ENCODE data around the gene SMTNL1. TPM values are rescaled to one million over a fixed set of nuclear protein-coding genes. Genes with fewer than 3 reads are reported as not detected.

The SMTNL1 gene
- polyA plus RNA-seq, 1 of the 3 experiments (the other 2 are of a cell fraction): not detected

DNA sequence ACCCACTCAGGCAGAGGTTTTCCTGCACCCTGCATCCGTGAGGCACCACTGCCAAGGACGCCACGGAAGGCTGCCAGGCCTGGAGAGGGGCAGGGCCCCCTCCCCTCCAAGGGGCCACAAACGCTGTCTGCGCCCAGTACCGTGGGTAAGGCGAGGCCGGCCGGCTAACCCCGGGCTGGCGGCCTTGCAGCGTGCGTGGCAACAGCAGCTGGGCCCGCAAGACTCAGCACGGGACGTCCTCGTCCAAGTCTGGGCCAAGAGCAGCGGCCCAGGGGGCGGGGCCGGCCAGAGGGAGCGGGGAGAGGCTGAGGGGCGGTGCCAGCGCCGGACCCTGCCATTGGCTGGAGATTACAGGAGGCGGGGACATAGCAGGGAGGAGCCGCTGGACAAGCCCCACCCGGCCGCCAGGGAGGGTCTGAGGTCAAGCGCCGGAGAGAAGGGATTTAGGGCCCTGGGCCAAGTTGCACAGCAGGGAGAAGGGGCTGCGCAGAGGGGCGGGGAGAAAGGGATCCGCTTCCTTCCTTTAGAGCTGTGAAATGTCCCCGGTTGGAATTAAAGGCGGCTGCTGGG, 37.9 kb upstream of the SMTNL1 start:
- Histone ChIP-seq H3K4me2 (peak overlapping the region; percentile 79), H3K4me3 (ENCODE audit: low read depth in 2 of 2, low read length in 1 of 2) (peak overlapping the region; percentile 30 to 36; a peak in 3 of 4 replicates), H3K4me1 (ENCODE audit: control insufficient read depth in 1 of 2, insufficient read depth in 2 of 2, low read depth in 1 of 2, low read length in 1 of 2) (peaks cover 11 to 12% of the 10 kb centered on the region in 2 experiments; a peak in 2 of 4 replicates), H2AFZ (ENCODE audit: low read depth) (peak overlapping the region; percentile 96), H3K9ac (no peak overlapping the region), H3K27ac (ENCODE audit: low read depth in 2 of 2, low read length in 1 of 2) (peak overlapping the region in 1 of 2 experiments; percentile 51; a peak in 1 of 4 replicates), H3K9me3 (no peaks in the 10 kb centered on the region), H3F3A (replicated peaks; ENCODE audit: insufficient read depth) (no peaks in the 10 kb centered on the region), H3K9me2 (no peaks in the 10 kb centered on the region), H4K20me1 (ENCODE audit: insufficient read depth) (no peaks in the 10 kb centered on the region), H3K27me3 (ENCODE audit: insufficient read depth) (no peaks in the 10 kb centered on the region), H3K79me2 (ENCODE audit: insufficient read depth) (no peaks in the 10 kb centered on the region), H3K36me3 (replicated peaks in 1 of 2; ENCODE audit: control insufficient read depth in 1 of 2, insufficient read depth in 2 of 2, low read length in 1 of 2) (no peaks in the 10 kb centered on the region)
- 4% methylated on average over 25 of the region's 35 CpGs for WGBS (ENCODE audit: low lambda C conversion rate)
- no peak for TF ChIP-seq RCOR1 (IDR thresholded peaks at IDR 0.05; ENCODE audit: low read length)
- peak; percentile 31; the same call in 1 of the 2 replicates for TF ChIP-seq TAF1 (IDR thresholded peaks at IDR 0.05; ENCODE audit: borderline replicate concordance, low read depth, low read length)
- TF ChIP-seq GABPA (IDR thresholded peaks at IDR 0.05; ENCODE audit: low read depth): no peak
- TF ChIP-seq JUND (IDR thresholded peaks at IDR 0.05): no peak
- 0 out of 2 replicates have a peak, but pooled peaks have one; percentile 24 for TF ChIP-seq NFIC (IDR thresholded peaks at IDR 0.05; ENCODE audit: borderline replicate concordance)
- TF ChIP-seq RXRA (IDR thresholded peaks at IDR 0.05; ENCODE audit: borderline replicate concordance, low read depth): no peak
- TF ChIP-seq TEAD4 (IDR thresholded peaks at IDR 0.05; ENCODE audit: borderline replicate concordance, insufficient read depth): no peak
- no peak for TF ChIP-seq RAD21 (IDR thresholded peaks at IDR 0.05; ENCODE audit: low read length)
- no peak for TF ChIP-seq MEF2A (IDR thresholded peaks at IDR 0.05; ENCODE audit: borderline replicate concordance, low read depth)
- ChIA-PET POLR2A (interaction anchor here (1.1 kb wide), 1 partner anchor 15 kb away, joined by 5 read pairs; the partner anchor contains the start of gene SLC43A1), CTCF (interaction anchor here (0.8 to 27.2 kb wide), 10 partner anchors 10 to 145 kb away, joined by 3 to 517 read pairs (median 4); partner anchors contain the start of genes RTN4RL2 and TIMM10)
- peak; percentile 100 for DNase-seq

DNA sequence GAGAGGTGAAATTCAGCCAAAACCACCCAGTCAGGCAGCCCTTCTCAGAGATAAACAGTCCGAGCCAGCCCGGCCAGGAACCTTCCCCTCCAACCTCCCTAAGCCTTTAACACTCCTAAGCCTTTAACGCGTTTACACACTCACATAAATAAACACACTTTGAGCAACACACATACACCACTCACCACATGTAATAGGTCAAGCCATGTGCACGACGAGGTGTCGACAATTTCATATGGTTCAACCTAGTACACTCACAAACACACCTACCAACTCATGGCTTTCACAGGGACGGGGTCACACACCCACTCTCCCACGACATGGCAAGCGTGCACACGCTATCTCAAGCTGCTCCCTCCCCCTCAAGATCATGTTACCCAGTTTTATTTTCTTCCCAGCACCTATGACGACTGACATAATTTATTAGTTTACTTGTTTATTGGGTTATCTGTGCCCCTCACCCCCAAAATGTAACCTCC, 37.4 kb upstream of the SMTNL1 start:
- no peaks in the 10 kb centered on the region for H3K9me3 ChIP-seq
- peak overlapping the region; percentile 79 for H3K4me2 ChIP-seq
- H4K20me1 ChIP-seq (ENCODE audit: insufficient read depth): no peaks in the 10 kb centered on the region
- no peaks in the 10 kb centered on the region for H3K79me2 ChIP-seq (ENCODE audit: insufficient read depth)
- H3K4me3 ChIP-seq (ENCODE audit: low read depth in 2 of 2, low read length in 1 of 2): peak overlapping the region; percentile 30 to 36; a peak in 3 of 4 replicates
- H3K27ac ChIP-seq (ENCODE audit: low read depth in 2 of 2, low read length in 1 of 2): peak overlapping the region in 1 of 2 experiments; percentile 8; a peak in 1 of 4 replicates
- CTCF ChIA-PET: interaction anchor here (1.0 to 27.2 kb wide), 9 partner anchors 11 to 144 kb away, joined by 3 to 517 read pairs (median 4); partner anchors contain the start of genes RTN4RL2 and TIMM10
- WGBS (ENCODE audit: low lambda C conversion rate): 66% methylated on average over 12 of the region's 12 CpGs
- POLR2A ChIA-PET: no interaction called here
- DNase-seq: no peak
- no peak overlapping the region for H3K9ac ChIP-seq
- TF ChIP-seq, protein P1, sequence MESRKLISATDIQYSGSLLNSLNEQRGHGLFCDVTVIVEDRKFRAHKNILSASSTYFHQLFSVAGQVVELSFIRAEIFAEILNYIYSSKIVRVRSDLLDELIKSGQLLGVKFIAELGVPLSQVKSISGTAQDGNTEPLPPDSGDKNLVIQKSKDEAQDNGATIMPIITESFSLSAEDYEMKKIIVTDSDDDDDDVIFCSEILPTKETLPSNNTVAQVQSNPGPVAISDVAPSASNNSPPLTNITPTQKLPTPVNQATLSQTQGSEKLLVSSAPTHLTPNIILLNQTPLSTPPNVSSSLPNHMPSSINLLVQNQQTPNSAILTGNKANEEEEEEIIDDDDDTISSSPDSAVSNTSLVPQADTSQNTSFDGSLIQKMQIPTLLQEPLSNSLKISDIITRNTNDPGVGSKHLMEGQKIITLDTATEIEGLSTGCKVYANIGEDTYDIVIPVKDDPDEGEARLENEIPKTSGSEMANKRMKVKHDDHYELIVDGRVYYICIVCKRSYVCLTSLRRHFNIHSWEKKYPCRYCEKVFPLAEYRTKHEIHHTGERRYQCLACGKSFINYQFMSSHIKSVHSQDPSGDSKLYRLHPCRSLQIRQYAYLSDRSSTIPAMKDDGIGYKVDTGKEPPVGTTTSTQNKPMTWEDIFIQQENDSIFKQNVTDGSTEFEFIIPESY (IDR thresholded peaks at IDR 0.05; ENCODE audit: borderline replicate concordance, low read depth): no peak
- TF ChIP-seq ELF1 (IDR thresholded peaks at IDR 0.05) (no peak), TEAD4 (IDR thresholded peaks at IDR 0.05; ENCODE audit: borderline replicate concordance, insufficient read depth) (no peak), MEF2A (IDR thresholded peaks at IDR 0.05; ENCODE audit: borderline replicate concordance, low read depth) (no peak), RFX5 (IDR thresholded peaks at IDR 0.05; ENCODE audit: low read length) (no peak), RAD21 (IDR thresholded peaks at IDR 0.05; ENCODE audit: low read length) (no peak), USF1 (IDR thresholded peaks at IDR 0.05; ENCODE audit: borderline replicate concordance, low read depth) (no peak), FOSL2 (IDR thresholded peaks at IDR 0.05; ENCODE audit: borderline replicate concordance, low read depth) (no peak), TAF1 (IDR thresholded peaks at IDR 0.05; ENCODE audit: borderline replicate concordance, low read depth, low read length) (no peak), MAX (IDR thresholded peaks at IDR 0.05; ENCODE audit: low read depth) (no peak), POLR2AphosphoS5 (IDR thresholded peaks at IDR 0.05; ENCODE audit: low read depth, low read length) (no peak), NRF1 (IDR thresholded peaks at IDR 0.05; ENCODE audit: low read depth, low read length) (no peak), EP300 (IDR thresholded peaks at IDR 0.05; ENCODE audit: borderline replicate concordance in 1 of 2, low read depth in 1 of 2, low read length in 1 of 2) (no peak), MXI1 (IDR thresholded peaks at IDR 0.05; ENCODE audit: low read depth, low read length) (no peak)
- TF ChIP-seq, protein P2, sequence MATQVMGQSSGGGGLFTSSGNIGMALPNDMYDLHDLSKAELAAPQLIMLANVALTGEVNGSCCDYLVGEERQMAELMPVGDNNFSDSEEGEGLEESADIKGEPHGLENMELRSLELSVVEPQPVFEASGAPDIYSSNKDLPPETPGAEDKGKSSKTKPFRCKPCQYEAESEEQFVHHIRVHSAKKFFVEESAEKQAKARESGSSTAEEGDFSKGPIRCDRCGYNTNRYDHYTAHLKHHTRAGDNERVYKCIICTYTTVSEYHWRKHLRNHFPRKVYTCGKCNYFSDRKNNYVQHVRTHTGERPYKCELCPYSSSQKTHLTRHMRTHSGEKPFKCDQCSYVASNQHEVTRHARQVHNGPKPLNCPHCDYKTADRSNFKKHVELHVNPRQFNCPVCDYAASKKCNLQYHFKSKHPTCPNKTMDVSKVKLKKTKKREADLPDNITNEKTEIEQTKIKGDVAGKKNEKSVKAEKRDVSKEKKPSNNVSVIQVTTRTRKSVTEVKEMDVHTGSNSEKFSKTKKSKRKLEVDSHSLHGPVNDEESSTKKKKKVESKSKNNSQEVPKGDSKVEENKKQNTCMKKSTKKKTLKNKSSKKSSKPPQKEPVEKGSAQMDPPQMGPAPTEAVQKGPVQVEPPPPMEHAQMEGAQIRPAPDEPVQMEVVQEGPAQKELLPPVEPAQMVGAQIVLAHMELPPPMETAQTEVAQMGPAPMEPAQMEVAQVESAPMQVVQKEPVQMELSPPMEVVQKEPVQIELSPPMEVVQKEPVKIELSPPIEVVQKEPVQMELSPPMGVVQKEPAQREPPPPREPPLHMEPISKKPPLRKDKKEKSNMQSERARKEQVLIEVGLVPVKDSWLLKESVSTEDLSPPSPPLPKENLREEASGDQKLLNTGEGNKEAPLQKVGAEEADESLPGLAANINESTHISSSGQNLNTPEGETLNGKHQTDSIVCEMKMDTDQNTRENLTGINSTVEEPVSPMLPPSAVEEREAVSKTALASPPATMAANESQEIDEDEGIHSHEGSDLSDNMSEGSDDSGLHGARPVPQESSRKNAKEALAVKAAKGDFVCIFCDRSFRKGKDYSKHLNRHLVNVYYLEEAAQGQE (IDR thresholded peaks at IDR 0.05; ENCODE audit: low read depth, low read length): no peak
- no peaks in the 10 kb centered on the region for H3K36me3 ChIP-seq (replicated peaks in 1 of 2; ENCODE audit: control insufficient read depth in 1 of 2, insufficient read depth in 2 of 2, low read length in 1 of 2)
- H2AFZ ChIP-seq (ENCODE audit: low read depth): peak overlapping the region; percentile 96
- H3K27me3 ChIP-seq (ENCODE audit: insufficient read depth): no peaks in the 10 kb centered on the region
- H3K9me2 ChIP-seq: no peaks in the 10 kb centered on the region
- peaks cover 11 to 12% of the 10 kb centered on the region in 2 experiments; a peak in 2 of 4 replicates for H3K4me1 ChIP-seq (ENCODE audit: control insufficient read depth in 1 of 2, insufficient read depth in 2 of 2, low read depth in 1 of 2, low read length in 1 of 2)
- H3F3A ChIP-seq (replicated peaks; ENCODE audit: insufficient read depth): no peaks in the 10 kb centered on the region

Data from SK-N-SH (cell line).